ENCODE measurements around the gene CXCR5.

Gene CXCR5

DNA sequence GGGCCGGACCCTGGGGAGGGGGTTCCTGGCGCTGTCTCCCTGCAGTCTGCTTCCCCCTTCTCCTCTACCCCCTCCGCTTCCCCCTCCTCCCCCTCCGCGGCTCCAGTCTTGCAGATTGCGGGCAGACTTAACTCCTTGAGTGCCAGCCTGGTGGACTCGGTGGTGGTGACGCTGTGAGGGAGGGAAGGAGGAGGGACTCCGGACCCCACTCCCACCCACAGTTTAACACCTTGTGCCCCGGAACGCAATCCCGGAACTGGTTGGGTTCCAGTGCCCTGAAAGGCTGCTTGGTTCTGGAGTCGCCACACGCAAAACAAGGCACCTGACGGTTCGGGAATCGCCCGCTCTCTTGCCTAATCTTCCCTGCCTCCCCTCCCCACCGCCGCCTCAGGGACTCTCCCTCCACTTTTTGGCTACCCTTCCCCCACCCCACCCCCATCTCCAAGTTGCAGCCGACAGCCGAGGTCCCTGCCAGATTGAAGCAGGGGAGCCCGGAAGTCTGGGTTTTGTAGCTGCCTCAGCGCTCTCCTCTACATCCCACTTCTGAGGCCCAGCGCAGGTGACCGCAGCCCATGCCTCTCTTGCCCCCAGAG, 45.9 kb downstream of the CXCR5 start:
- DNase-seq = peak; percentile 87

DNA sequence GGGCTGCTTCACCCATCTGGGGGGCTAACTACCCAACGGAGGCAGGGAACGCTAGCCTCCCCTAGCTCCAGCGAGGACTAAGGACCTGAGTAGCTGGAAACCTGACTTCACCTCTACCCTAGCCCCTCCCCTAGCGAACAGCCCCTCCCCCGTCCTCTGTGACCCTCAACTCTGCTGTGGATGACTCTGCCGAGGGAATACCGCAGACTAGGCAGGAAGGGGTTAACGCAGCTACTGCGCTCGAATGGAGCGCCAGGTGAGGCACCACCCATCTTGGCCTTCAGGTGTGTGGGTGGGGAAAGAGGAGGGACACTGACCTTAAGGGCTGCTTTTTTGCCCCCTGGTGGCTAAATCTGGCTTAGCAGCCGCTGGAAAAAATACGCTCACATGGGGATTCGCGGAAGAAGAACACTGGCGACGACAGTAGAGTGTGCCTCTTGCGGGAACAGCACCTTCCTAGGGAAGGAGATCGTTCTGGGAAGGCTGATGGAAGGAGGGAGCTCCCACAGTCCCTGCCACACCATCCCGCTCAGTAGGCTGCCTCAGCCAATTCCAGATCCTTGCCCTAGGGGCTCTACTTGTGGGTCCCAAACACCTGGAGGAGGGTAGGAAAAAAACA, 46.5 kb downstream of the CXCR5 start:
- peak; percentile 90 for DNase-seq

DNA sequence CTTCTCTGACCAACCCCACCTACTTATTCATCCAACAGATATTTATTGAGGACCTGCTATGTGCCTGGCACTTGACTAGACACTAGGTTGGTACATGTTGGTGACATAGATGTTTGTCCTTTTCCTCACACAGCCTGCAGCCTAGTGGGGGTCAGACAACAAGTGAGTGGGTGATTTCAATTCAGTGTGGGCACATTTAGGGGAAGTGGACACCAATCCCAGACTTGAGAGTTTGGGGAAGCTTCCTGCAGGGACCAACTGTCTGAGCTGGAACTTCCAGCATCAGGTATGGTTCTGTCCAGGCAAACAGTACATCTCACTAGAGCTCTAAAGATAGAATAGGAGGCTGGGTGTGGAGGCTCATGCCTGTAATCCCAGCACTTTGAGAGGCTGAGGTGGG, 47.9 kb downstream of the CXCR5 start:
- DNase-seq = no peak

DNA sequence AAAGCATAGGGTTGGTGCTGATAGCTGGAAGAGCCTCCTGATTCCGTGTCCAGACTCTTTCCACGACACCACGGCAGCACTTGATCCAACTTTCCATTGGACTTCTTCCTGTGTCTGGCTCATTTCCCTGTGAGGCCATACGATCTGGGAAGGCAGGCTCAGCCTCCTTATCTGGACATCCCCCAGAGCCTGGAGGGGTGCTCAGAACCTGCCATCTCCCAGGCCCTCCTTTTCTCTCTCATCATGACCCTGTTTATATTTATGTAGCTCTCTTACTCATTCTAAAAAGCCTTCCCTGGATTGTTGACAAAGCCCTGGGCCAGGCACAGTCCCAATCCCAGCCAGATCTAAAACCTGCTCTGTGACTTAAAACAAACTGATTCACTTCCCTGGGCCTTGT, 49.8 kb downstream of the CXCR5 start:
- DNase-seq = no peak

DNA sequence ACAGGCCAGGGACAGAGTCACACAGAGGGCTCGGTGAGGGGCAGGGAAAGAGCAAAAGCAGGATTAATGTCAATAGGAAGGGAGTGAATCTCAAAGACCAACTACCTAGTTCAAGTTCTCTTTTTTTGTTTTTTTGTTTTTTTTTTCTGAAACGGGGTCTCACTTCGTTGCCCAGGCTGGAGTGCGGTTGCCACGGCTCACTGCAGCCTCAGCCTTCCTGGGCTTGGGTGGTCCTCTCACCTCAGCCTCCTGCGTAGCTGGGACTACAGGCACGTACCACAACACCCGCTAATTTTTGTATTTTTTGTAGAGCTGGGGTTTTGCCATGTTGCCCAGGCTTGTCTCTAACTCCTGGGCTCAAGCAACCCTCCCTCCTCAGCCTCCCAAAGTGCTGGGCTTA, 51.7 kb downstream of the CXCR5 start:
- DNase-seq = no peak

DNA sequence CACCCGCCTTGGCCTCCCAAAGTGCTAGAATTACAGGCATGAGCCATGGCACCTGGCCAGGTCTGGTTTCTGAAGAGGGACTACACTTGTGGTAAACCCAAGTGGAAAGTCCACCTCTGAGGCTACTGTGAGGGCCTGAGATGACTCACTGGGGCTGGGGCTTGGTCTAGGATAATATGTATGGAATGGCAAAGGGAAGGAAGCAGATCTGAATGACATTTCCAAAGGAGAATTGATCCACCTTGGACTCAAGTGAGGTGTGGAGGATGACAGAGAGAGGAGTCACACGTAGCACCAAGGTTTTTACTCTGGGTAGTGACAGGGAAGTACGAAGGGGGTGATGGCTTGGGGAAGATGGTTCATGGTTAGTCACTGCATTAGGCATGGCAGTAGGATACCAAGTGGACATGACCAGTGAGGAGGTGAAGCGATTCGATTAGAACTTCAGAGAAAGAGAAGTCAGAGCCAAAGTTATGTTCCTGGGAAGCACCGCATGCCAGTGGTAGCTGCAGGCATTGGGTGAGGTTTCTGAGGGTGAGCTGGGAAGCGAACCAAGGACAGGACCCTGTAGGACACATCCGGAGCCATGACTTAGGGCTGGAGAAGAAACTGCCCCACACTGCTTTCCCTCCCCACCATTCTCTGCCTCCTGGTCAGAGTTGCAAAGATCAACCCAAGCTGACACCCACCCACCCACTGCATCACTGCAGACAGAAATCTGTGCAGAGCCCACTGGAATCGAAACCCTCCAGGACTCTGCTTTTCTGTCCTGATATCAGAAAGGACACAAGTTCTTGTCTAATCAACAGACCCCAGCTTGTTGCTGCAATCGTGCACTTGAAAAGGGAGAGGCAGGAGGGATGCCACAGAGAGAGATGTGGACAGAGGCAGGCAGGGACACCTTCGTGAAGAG, 55.1 kb downstream of the CXCR5 start:
- DNase-seq = no peak

DNA sequence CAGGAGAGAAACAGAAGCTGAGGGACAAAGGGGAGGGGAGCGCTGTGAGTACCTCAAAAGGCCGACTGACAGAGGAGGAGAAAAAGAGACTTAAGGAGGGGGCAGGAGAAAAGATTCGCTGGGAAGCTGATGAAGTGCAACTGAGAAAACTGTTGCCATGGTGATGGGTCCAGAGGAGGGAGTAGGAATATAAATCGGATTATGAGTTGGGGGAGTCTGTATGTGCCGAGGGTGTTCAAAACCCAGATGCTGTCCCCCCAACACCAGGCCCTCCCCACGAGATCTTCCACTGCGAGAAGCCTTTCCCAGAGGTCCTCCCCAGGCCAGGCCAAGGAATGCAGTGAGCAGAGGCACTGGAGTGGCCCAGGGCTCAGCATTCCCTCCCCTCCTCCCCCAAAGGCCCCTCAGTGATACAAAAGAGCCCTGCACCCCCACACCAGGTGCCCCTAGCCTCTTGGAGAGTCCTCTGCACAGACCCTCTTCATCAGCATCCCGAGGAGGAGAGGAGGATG, 55.8 kb downstream of the CXCR5 start:
- no peak for DNase-seq

DNA sequence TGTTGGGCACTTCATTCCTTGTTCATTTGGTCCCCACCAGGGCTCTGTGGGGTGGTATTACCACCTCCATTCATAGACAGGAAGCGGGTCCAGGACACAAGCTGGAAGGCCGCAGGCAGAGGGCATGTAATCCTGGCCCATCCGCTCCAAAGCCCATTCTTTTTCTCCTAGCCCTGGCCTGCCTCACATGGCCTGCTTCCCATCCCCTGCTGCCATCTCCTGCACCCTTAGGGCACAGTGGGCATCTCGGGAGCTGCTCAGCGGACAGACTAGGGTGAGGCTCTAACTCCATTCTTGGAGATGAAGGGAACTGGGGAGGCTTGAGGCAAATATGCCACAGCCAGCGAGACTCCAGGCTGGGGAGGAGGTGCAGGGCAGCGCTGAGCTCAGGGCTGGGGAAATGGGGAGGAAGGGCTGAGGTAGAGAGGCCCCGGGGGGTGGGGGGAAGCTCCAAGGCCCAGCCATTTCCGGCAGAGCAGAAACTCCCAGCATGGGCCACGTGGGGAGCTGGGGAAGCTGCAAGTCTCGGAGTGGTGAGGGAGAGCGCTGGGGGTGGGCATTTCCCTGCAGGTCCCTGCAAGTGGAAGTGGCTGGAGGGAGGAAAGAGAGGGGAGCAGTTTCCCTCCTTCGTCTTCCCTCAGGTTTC, 56.4 kb downstream of the CXCR5 start:
- DNase-seq = peak; percentile 50

DNA sequence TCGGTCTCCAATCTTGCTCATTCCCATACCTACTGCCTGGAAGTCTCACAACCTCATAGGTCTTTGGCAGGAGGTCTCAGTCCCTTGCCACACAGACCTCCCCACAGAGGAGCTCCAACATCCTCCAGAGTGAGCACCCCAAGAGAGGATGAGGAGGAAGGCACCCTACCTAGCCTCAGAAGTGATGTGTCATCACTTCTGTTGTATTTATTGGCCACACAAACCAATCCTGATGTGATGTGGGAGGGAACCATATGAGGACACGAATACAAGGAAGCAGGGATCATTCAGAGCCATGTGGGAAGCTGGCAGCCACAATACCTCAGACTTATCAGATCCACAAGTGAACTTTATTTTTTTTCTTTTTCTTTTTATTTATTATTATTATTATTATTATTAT, 63.4 kb downstream of the CXCR5 start:
- DNase-seq = no peak

All from CD4-positive, alpha-beta T cell treated with Interleukin-10 for 1 hour (primary cell).